ENCODE results near the gene RYR1. TPM values are rescaled to one million over a fixed set of nuclear protein-coding genes. Genes with fewer than 3 reads are reported as not detected.
"Not testable (repeated sequence)": the region's sequence is repeated elsewhere in the genome, so short reads cannot be mapped to it uniquely, and the experiment has no call there.

Gene RYR1
- total and polyA plus RNA-seq, 2 experiments from 2014 or later: 0.07 to 0.21 TPM

GRCh38 chr19:38556521-38557174, 123.2 kb downstream of the RYR1 start:
- no peak for TF ChIP-seq CTCF (IDR thresholded peaks at IDR 0.05; ENCODE audit: poor library complexity)
- no peak for TF ChIP-seq EZH2 (IDR thresholded peaks at IDR 0.05; ENCODE audit: borderline replicate concordance)
- no peak for TF ChIP-seq EZH2phosphoT487 (IDR thresholded peaks at IDR 0.05; ENCODE audit: low read depth, severe bottlenecking, unreplicated experiment)
- H3K4me2 ChIP-seq: no peak overlapping the region
- H3K79me2 ChIP-seq: no peaks in the 10 kb centered on the region
- no peaks in the 10 kb centered on the region for H4K20me1 ChIP-seq (ENCODE audit: insufficient read depth, poor library complexity, severe bottlenecking)
- no peaks in the 10 kb centered on the region for H3K4me1 ChIP-seq (ENCODE audit: insufficient read depth)
- no peaks in the 10 kb centered on the region for H3K36me3 ChIP-seq (replicated peaks; ENCODE audit: insufficient read depth, low read depth)
- 88% methylated on average over 7 of the region's 7 CpGs for WGBS (ENCODE audit: low lambda C conversion rate, missing lambda C conversion rate)
- no peaks in the 10 kb centered on the region for H3K9me3 ChIP-seq (ENCODE audit: low read depth)
- no peak overlapping the region for H3K27ac ChIP-seq
- H2AFZ ChIP-seq: no peak overlapping the region
- H3K9me2 ChIP-seq (replicated peaks; ENCODE audit: insufficient read depth): no peaks in the 10 kb centered on the region
- H3K27me3 ChIP-seq: no peaks in the 10 kb centered on the region
- no peak for DNase-seq (ENCODE audit: low spot score)
- H3K4me3 ChIP-seq: no peak overlapping the region

DNA sequence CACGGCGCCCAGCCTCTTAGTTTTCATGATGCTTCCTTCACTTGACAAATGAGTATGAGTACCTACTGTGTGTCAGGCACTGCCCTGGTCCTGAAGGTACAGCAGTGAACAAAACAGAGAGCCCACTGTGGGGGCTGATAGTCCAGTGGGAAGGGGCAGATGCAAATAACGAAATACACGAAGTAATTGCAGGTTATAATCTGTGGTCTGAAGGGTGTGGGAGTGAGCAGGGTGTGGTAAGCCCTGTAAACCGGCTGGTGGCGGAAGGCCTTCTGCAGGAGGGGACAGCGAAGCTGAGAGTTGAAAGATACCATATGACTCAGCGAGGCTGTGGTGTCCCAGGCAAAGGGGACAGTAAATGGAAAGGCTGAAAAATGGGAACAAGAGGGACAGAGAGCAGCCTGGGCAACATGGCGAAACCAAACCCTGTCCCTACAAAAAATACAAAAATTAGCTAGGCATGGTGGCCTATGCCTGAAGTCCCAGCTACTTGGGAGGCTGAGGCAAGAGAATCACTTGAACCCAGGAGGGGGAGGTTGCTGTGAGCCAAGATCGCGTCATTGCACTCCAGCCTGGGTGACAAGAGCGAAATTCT, 123.8 kb downstream of the RYR1 start:
- H3K27ac ChIP-seq: no peak overlapping the region
- H3K4me1 ChIP-seq (ENCODE audit: insufficient read depth): no peaks in the 10 kb centered on the region
- TF ChIP-seq CTCF (IDR thresholded peaks at IDR 0.05; ENCODE audit: poor library complexity) (no peak), EZH2 (IDR thresholded peaks at IDR 0.05; ENCODE audit: borderline replicate concordance) (no peak), EZH2phosphoT487 (IDR thresholded peaks at IDR 0.05; ENCODE audit: low read depth, severe bottlenecking, unreplicated experiment) (no peak)
- no peak overlapping the region for H3K4me3 ChIP-seq
- H3K27me3 ChIP-seq: no peaks in the 10 kb centered on the region
- no peaks in the 10 kb centered on the region for H4K20me1 ChIP-seq (ENCODE audit: insufficient read depth, poor library complexity, severe bottlenecking)
- no peak overlapping the region for H2AFZ ChIP-seq
- no peaks in the 10 kb centered on the region for H3K9me3 ChIP-seq (ENCODE audit: low read depth)
- DNase-seq (ENCODE audit: low spot score): no peak
- H3K9me2 ChIP-seq (replicated peaks; ENCODE audit: insufficient read depth): no peaks in the 10 kb centered on the region
- no peaks in the 10 kb centered on the region for H3K36me3 ChIP-seq (replicated peaks; ENCODE audit: insufficient read depth, low read depth)
- H3K4me2 ChIP-seq: no peak overlapping the region
- 81% methylated on average over 12 of the region's 12 CpGs for WGBS (ENCODE audit: low lambda C conversion rate, missing lambda C conversion rate)
- H3K79me2 ChIP-seq: no peaks in the 10 kb centered on the region

- H3K4me1 ChIP-seq (ENCODE audit: insufficient read depth); H3K27me3 ChIP-seq; H3K27ac ChIP-seq; H3K9me3 ChIP-seq (ENCODE audit: low read depth); H4K20me1 ChIP-seq (ENCODE audit: insufficient read depth, poor library complexity, severe bottlenecking); H3K4me2 ChIP-seq; H2AFZ ChIP-seq; H3K4me3 ChIP-seq; H3K9me2 ChIP-seq (replicated peaks; ENCODE audit: insufficient read depth); H3K79me2 ChIP-seq; H3K36me3 ChIP-seq (replicated peaks; ENCODE audit: insufficient read depth, low read depth); DNase-seq (ENCODE audit: low spot score): not testable (repeated sequence)
- WGBS (ENCODE audit: low lambda C conversion rate, missing lambda C conversion rate): 77% methylated on average over 6 of the region's 7 CpGs
Observed at GRCh38 chr19:38558933-38559332, 125.4 kb downstream of the RYR1 start.

DNA sequence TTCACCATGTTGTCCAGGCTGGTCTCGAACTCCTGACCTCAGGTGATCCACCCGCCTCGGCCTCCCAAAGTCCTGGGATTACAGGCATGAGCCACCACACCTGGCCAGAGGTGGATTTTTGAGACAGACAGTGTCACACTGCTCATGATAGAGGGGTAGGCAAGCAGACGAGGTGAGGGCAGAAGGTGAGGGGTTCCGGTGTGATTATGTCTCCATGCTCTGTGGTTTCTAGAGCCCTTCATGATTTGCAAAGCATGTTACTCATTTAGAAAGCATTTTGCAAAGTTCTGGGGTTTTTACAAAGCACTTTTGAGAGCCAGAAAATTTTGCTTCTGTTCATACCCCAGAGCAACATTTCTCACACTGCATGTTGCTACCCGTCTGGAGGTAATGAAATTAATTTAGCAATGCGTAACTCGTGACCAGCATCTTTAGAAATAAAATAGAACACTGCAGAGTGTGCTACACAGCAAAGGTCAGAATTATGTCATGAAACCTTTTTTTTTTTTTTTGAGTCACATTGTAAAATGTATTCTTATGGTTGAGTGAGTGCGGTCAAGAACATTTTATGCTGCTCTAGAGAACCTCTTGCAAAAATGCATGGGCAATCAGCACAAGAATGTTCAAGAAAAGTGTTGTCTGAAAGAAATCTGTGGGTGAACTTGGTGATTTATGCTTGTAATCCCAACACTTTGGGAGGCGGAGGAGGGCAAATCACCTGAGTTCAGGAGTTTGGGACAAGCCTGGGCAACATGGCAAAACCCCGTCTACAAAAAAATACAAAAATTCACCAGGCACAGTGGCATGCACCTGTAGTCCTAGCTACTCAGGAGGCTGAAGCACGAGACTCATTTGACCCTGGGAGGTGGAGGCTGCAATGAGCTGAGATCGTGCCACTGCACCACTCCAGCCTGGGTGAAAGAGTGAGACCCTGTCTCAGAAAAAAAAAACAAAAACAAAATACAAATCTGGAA, 126.2 kb downstream of the RYR1 start:
- H3K9me3 ChIP-seq (ENCODE audit: low read depth): no peaks in the 10 kb centered on the region
- no peaks in the 10 kb centered on the region for H3K9me2 ChIP-seq (replicated peaks; ENCODE audit: insufficient read depth)
- 90% methylated on average over 13 of the region's 13 CpGs for WGBS (ENCODE audit: low lambda C conversion rate, missing lambda C conversion rate)
- no peaks in the 10 kb centered on the region for H4K20me1 ChIP-seq (ENCODE audit: insufficient read depth, poor library complexity, severe bottlenecking)
- no peak overlapping the region for H3K4me2 ChIP-seq
- no peaks in the 10 kb centered on the region for H3K79me2 ChIP-seq
- TF ChIP-seq EZH2 (IDR thresholded peaks at IDR 0.05; ENCODE audit: borderline replicate concordance) (no peak), CTCF (IDR thresholded peaks at IDR 0.05; ENCODE audit: poor library complexity) (no peak), EZH2phosphoT487 (IDR thresholded peaks at IDR 0.05; ENCODE audit: low read depth, severe bottlenecking, unreplicated experiment) (no peak)
- no peak overlapping the region for H2AFZ ChIP-seq
- peaks cover 2% of the 10 kb centered on the region for H3K27me3 ChIP-seq
- H3K27ac ChIP-seq: no peak overlapping the region
- no peaks in the 10 kb centered on the region for H3K36me3 ChIP-seq (replicated peaks; ENCODE audit: insufficient read depth, low read depth)
- H3K4me1 ChIP-seq (ENCODE audit: insufficient read depth): no peaks in the 10 kb centered on the region
- H3K4me3 ChIP-seq: no peak overlapping the region
- no peak for DNase-seq (ENCODE audit: low spot score)

Measured in hepatocyte (in vitro differentiated cells).